K562 (cell line): Measurements from ENCODE around the gene SH3BP5. TPM values are rescaled to one million over a fixed set of nuclear protein-coding genes. Genes with fewer than 3 reads are reported as not detected.

Experiments
- ATAC-seq: fragments of 200-7000 bp; cut with Tn5 transposase; 3 replicates; pipeline ENCODE4 v1.9.1; 2020; ENCODE audit warnings: moderate library complexity
- BruUV-seq: library from RNA; stranded (reverse); fragments of 400-500 nt; replicated peaks from 2 replicates; lab custom pipeline; 2021; lab: Mats Ljungman, UMichigan
- CTCF ChIA-PET: fragments of 300-600 bp; formaldehyde crosslinking; extraction: SDS; loops from one replicate; lab custom pipeline; 2021; ENCODE audit warnings: low intra/inter-chr PET ratio; lab: Yijun Ruan, JAX
- POLR2A ChIA-PET: fragments of 300-600, 350-650 bp; sonication (Branson Sonifier 250); formaldehyde crosslinking; extraction: SDS; loops from one replicate; lab custom pipeline; 2021; ENCODE audit warnings: antibody characterized with exemption, inconsistent platforms; lab: Yijun Ruan, JAX
- DNase-seq, 4 experiments: peaks; one replicate each; pipeline versions ENCODE4 v3.0.0 to v3.0.0-alpha.2; 2011 to 2018; ENCODE audit warnings: low spot score in 3 of 4, mixed read lengths in 3 of 4; ENCODE audit errors: extremely low read depth in 1 of 4
- FAIRE-seq: peaks from 2 replicates; lab custom pipeline; 2011; peaks lifted over from hg19 to GRCh38; lab: Jason Lieb, UNC
- H2AFZ ChIP-seq: 2 replicates; pipeline ENCODE4 v1.6.0; 2011; ENCODE audit warnings: low read depth, low read length, control low read depth, inconsistent platforms
- H3K27ac ChIP-seq: fragments of 200-600 bp; 3 replicates; pipeline ENCODE4 v1.8.0; 2011; ENCODE audit warnings: low read depth, mild to moderate bottlenecking, control low read depth, inconsistent platforms, low read length, moderate library complexity, mixed read lengths; ENCODE audit errors: extremely low read depth
- H3K27me3 ChIP-seq, 2 experiments: fragments of 300-600 bp in 1 of 2; 2 replicates in 1 of 2; 3 replicates in 1 of 2; pipeline versions ENCODE4 v1.6.0 to v1.8.0; 2011; ENCODE audit warnings: inconsistent platforms in 2 of 2, low read length in 2 of 2, mild to moderate bottlenecking in 1 of 2, mixed read lengths in 1 of 2, moderate library complexity in 1 of 2; ENCODE audit not compliant: control insufficient read depth in 2 of 2, insufficient read depth in 2 of 2
- H3K36me3 ChIP-seq: fragments of 300-600 bp; 3 replicates; pipeline ENCODE4 v1.8.0; 2011; ENCODE audit warnings: mild to moderate bottlenecking, low read length, inconsistent platforms; ENCODE audit not compliant: control insufficient read depth, insufficient read depth
- H3K4me1 ChIP-seq, 2 experiments: fragments of 200-600 bp in 1 of 2; replicated peaks in 1 of 2; 2 replicates in 1 of 2; 3 replicates in 1 of 2; pipeline versions ENCODE4 v1.5.1 to v1.8.0; 2011; ENCODE audit warnings: inconsistent platforms in 2 of 2, low read length in 2 of 2, mild to moderate bottlenecking in 1 of 2, mixed read lengths in 1 of 2, moderate library complexity in 1 of 2; ENCODE audit not compliant: control insufficient read depth in 2 of 2, insufficient read depth in 2 of 2
- H3K4me2 ChIP-seq: 2 replicates; pipeline ENCODE4 v1.6.1; 2011; ENCODE audit warnings: low read length, control low read depth, inconsistent platforms, mixed read lengths; ENCODE audit not compliant: insufficient read depth
- H3K4me3 ChIP-seq: fragments of 200-600 bp; sonication (generic), shearing (Covaris generic); 2 replicates; pipeline ENCODE4 v1.5.1; 2016; ENCODE audit warnings: control low read depth, inconsistent platforms
- H3K79me2 ChIP-seq: fragments of 200-600 bp; 3 replicates; pipeline ENCODE4 v1.8.0; 2011; ENCODE audit warnings: low read length, inconsistent platforms; ENCODE audit not compliant: control insufficient read depth, insufficient read depth
- H3K9ac ChIP-seq, 2 experiments: 2 replicates each; pipeline versions ENCODE4 v1.6.0 to v1.6.1; 2011; ENCODE audit warnings: low read depth in 2 of 2, low read length in 2 of 2, control low read depth in 1 of 2, inconsistent platforms in 1 of 2, mild to moderate bottlenecking in 1 of 2, mixed read lengths in 1 of 2; ENCODE audit not compliant: insufficient read depth in 1 of 2
- H3K9me1 ChIP-seq: one replicate; pipeline ENCODE4 v1.6.0; 2011; ENCODE audit warnings: inconsistent platforms, mild to moderate bottlenecking, low read length, moderate library complexity; ENCODE audit not compliant: control insufficient read depth, insufficient read depth
- H3K9me3 ChIP-seq: replicated peaks from 2 replicates; pipeline ENCODE4 v1.5.1; 2011; ENCODE audit warnings: low read depth, low read length, inconsistent platforms; ENCODE audit not compliant: control insufficient read depth, insufficient read depth
- H4K20me1 ChIP-seq: replicated peaks from 2 replicates; pipeline ENCODE4 v1.6.1; 2011; ENCODE audit warnings: low read length, inconsistent platforms, mixed read lengths; ENCODE audit not compliant: control insufficient read depth, insufficient read depth
- CHD4 ChIP-seq: fragments of 200-600 bp; sonication (generic); IDR thresholded peaks from 3 replicates; pipeline ENCODE4 v1.6.1; 2012; ENCODE audit warnings: low read depth, mild to moderate bottlenecking, mixed read lengths, low read length, inconsistent platforms; ENCODE audit not compliant: insufficient read depth, insufficient replicate concordance, poor library complexity, severe bottlenecking
- POLR3A ChIP-seq: IDR thresholded peaks from 2 replicates; pipeline ENCODE4 v1.6.1; 2011; ENCODE audit warnings: borderline replicate concordance, mild to moderate bottlenecking, moderate library complexity; ENCODE audit not compliant: insufficient read length, insufficient read depth; ENCODE audit errors: extremely low read depth
- ZNF282 ChIP-seq: sonication (generic); formaldehyde crosslinking; IDR thresholded peaks from 2 replicates; pipeline ENCODE4 v1.8.1; 2023; ENCODE audit warnings: missing genetic modification reagents
- WGBS: fragments of 100-300 bp; shearing (Covaris generic); methylation state at CpG from one replicate; pipeline ENCODE4 v1.1.6; 2016; ENCODE audit warnings: low coverage, mixed read lengths; ENCODE audit not compliant: insufficient coverage; ENCODE audit errors: missing lambda C conversion rate; 5-methylcytosine and 5-hydroxymethylcytosine counted together
- in situ Hi-C: fragments of 300-500 bp; cut with MboI; formaldehyde crosslinking; loops from 4 replicates; pipeline ENCODE4 v1.15.0; 2018; ENCODE audit warnings: inconsistent platforms, mixed read lengths
- intact Hi-C: fragments of 100-400 bp; cut with micrococcal nuclease; formaldehyde crosslinking; loops from 2 replicates; pipeline ENCODE4 v1.14.2; 2022
- polyA plus RNA-seq, 8 experiments: library from polyadenylated mRNA; depleted of rRNA in 4 of 8; stranded (reverse) in 5 of 8; unstranded in 3 of 8; fragments of >200 nt; fragmentation: Nextera tagmentation in 2 of 8; fragmentation: Illumina TruSeq in 1 of 8; extraction: Ambion mirVana in 2 of 8; extraction: Trizol in 1 of 8; gene quantifications; 2 replicates each; pipeline versions ENCODE4 v1.2.1 to v1.2.3, GENCODE V29; 2011 to 2014; ENCODE audit warnings: inconsistent platforms in 1 of 8, missing spikeins in 1 of 8
- total RNA-seq, 7 experiments: library from RNA; depleted of rRNA in 6 of 7; stranded (reverse); fragments of >200 nt in 6 of 7; fragmentation: Illumina TruSeq in 2 of 7; extraction: Trizol in 2 of 7; gene quantifications; 2 replicates each; pipeline versions ENCODE4 v1.2.1 to v1.2.3, GENCODE V29; 2011 to 2021; ENCODE audit warnings: low replicate concordance in 1 of 7
- TF ChIP-seq, protein P1 (sequence below): fragments of 200-800 bp; sonication (Bioruptor generic); IDR thresholded peaks from 2 replicates; pipeline ENCODE4 v1.6.1; 2017; ENCODE audit warnings: missing genetic modification characterization, missing compliant biosample characterization
- TF ChIP-seq, protein P2 (sequence below): sonication (generic); formaldehyde crosslinking; IDR thresholded peaks from 2 replicates; pipeline ENCODE4 v1.8.1; 2023; ENCODE audit warnings: mild to moderate bottlenecking, missing genetic modification reagents
- TF ChIP-seq, protein P3 (sequence below): fragments of 200-800 bp; sonication (Bioruptor generic); IDR thresholded peaks from 2 replicates; pipeline ENCODE4 v1.6.1; 2016; ENCODE audit warnings: missing genetic modification characterization, missing compliant biosample characterization
- TF ChIP-seq, protein P4 (sequence below): sonication (generic); formaldehyde crosslinking; IDR thresholded peaks from 2 replicates; pipeline ENCODE4 v1.8.1; 2023; ENCODE audit warnings: missing genetic modification reagents, mild to moderate bottlenecking, borderline replicate concordance

Gene SH3BP5
- total and polyA plus RNA-seq, 9 of the 15 experiments (the other 6 are each of a cell fraction or from before 2014, with no cell fraction given) = 2.9 to 29.0 (median 14.9) TPM

DNA sequence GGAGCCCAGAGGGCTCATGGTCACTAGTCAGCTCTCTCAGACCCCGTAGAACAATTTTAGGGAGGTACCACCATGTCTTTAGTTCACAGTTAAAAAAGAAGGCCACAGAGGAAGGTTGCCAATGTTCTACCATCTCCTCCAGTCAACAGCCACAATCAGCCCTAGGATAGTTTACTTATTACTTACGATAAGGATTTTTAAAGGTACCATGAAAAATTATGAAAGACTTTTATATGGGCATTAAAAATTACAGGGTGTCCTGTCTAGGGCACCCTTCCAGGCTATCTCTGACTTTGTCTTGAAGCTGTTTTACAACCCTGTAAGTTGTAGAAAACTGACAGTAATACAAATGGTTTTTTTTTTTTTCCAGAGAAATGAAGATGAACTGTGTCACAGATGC lies 68.5 kb downstream of the SH3BP5 start:
- Histone ChIP-seq H3K4me2 (no peak overlapping the region), H3K9me1 (no peaks in the 10 kb centered on the region), H3K27me3 (no peaks in the 10 kb centered on the region), H2AFZ (no peak overlapping the region), H3K4me1 (peaks cover 9 to 10% of the 10 kb centered on the region in 2 experiments), H3K9ac (no peak overlapping the region), H3K36me3 (peaks cover 32% of the 10 kb centered on the region; the same call in 2 of the 3 replicates), H3K79me2 (no peaks in the 10 kb centered on the region), H3K9me3 (no peaks in the 10 kb centered on the region), H3K27ac (no peak overlapping the region), H4K20me1 (no peaks in the 10 kb centered on the region), H3K4me3 (no peak overlapping the region)
- intact Hi-C loops = no loop called here
- FAIRE-seq (no peak), DNase-seq (no peak), ATAC-seq (no peak)
- in situ Hi-C loops = no loop called here
- BruUV-seq = no TSS peak
- ChIA-PET CTCF (interaction anchor here (1.3 kb wide), 1 partner anchor 114 kb away, joined by 3 read pairs; no protein-coding TSS in a partner anchor), POLR2A (interaction anchor here (1.1 kb wide), 1 partner anchor 158 kb away, joined by 3 read pairs; no protein-coding TSS in a partner anchor)
- 79% methylated on average over 2 of the region's 2 CpGs for WGBS
- TF ChIP-seq, protein P1, sequence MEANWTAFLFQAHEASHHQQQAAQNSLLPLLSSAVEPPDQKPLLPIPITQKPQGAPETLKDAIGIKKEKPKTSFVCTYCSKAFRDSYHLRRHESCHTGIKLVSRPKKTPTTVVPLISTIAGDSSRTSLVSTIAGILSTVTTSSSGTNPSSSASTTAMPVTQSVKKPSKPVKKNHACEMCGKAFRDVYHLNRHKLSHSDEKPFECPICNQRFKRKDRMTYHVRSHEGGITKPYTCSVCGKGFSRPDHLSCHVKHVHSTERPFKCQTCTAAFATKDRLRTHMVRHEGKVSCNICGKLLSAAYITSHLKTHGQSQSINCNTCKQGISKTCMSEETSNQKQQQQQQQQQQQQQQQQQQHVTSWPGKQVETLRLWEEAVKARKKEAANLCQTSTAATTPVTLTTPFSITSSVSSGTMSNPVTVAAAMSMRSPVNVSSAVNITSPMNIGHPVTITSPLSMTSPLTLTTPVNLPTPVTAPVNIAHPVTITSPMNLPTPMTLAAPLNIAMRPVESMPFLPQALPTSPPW (CRISPR knock-in tag) = no peak
- TF ChIP-seq, protein P2, sequence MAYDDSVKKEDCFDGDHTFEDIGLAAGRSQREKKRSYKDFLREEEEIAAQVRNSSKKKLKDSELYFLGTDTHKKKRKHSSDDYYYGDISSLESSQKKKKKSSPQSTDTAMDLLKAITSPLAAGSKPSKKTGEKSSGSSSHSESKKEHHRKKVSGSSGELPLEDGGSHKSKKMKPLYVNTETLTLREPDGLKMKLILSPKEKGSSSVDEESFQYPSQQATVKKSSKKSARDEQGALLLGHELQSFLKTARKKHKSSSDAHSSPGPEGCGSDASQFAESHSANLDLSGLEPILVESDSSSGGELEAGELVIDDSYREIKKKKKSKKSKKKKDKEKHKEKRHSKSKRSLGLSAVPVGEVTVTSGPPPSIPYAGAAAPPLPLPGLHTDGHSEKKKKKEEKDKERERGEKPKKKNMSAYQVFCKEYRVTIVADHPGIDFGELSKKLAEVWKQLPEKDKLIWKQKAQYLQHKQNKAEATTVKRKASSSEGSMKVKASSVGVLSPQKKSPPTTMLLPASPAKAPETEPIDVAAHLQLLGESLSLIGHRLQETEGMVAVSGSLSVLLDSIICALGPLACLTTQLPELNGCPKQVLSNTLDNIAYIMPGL (CRISPR knock-in tag) = no peak
- TF ChIP-seq POLR3A (no peak), CHD4 (no peak), ZNF282 (CRISPR knock-in tag) (no peak)
- TF ChIP-seq, protein P3, sequence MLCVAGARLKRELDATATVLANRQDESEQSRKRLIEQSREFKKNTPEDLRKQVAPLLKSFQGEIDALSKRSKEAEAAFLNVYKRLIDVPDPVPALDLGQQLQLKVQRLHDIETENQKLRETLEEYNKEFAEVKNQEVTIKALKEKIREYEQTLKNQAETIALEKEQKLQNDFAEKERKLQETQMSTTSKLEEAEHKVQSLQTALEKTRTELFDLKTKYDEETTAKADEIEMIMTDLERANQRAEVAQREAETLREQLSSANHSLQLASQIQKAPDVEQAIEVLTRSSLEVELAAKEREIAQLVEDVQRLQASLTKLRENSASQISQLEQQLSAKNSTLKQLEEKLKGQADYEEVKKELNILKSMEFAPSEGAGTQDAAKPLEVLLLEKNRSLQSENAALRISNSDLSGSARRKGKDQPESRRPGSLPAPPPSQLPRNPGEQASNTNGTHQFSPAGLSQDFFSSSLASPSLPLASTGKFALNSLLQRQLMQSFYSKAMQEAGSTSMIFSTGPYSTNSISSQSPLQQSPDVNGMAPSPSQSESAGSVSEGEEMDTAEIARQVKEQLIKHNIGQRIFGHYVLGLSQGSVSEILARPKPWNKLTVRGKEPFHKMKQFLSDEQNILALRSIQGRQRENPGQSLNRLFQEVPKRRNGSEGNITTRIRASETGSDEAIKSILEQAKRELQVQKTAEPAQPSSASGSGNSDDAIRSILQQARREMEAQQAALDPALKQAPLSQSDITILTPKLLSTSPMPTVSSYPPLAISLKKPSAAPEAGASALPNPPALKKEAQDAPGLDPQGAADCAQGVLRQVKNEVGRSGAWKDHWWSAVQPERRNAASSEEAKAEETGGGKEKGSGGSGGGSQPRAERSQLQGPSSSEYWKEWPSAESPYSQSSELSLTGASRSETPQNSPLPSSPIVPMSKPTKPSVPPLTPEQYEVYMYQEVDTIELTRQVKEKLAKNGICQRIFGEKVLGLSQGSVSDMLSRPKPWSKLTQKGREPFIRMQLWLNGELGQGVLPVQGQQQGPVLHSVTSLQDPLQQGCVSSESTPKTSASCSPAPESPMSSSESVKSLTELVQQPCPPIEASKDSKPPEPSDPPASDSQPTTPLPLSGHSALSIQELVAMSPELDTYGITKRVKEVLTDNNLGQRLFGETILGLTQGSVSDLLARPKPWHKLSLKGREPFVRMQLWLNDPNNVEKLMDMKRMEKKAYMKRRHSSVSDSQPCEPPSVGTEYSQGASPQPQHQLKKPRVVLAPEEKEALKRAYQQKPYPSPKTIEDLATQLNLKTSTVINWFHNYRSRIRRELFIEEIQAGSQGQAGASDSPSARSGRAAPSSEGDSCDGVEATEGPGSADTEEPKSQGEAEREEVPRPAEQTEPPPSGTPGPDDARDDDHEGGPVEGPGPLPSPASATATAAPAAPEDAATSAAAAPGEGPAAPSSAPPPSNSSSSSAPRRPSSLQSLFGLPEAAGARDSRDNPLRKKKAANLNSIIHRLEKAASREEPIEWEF (CRISPR knock-in tag) = no peak
- TF ChIP-seq, protein P4, sequence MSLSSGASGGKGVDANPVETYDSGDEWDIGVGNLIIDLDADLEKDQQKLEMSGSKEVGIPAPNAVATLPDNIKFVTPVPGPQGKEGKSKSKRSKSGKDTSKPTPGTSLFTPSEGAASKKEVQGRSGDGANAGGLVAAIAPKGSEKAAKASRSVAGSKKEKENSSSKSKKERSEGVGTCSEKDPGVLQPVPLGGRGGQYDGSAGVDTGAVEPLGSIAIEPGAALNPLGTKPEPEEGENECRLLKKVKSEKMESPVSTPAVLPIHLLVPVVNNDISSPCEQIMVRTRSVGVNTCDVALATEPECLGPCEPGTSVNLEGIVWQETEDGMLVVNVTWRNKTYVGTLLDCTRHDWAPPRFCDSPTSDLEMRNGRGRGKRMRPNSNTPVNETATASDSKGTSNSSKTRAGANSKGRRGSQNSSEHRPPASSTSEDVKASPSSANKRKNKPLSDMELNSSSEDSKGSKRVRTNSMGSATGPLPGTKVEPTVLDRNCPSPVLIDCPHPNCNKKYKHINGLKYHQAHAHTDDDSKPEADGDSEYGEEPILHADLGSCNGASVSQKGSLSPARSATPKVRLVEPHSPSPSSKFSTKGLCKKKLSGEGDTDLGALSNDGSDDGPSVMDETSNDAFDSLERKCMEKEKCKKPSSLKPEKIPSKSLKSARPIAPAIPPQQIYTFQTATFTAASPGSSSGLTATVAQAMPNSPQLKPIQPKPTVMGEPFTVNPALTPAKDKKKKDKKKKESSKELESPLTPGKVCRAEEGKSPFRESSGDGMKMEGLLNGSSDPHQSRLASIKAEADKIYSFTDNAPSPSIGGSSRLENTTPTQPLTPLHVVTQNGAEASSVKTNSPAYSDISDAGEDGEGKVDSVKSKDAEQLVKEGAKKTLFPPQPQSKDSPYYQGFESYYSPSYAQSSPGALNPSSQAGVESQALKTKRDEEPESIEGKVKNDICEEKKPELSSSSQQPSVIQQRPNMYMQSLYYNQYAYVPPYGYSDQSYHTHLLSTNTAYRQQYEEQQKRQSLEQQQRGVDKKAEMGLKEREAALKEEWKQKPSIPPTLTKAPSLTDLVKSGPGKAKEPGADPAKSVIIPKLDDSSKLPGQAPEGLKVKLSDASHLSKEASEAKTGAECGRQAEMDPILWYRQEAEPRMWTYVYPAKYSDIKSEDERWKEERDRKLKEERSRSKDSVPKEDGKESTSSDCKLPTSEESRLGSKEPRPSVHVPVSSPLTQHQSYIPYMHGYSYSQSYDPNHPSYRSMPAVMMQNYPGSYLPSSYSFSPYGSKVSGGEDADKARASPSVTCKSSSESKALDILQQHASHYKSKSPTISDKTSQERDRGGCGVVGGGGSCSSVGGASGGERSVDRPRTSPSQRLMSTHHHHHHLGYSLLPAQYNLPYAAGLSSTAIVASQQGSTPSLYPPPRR (CRISPR knock-in tag) = no peak
